Midbrain (tissue), 1 donor: ENCODE measurements around the gene C20orf141.
A peak's percentile ranks its signal among the peaks of the same experiment; 100 is the strongest.
"Not testable (repeated sequence)": the region's sequence is repeated elsewhere in the genome, so short reads cannot be mapped to it uniquely, and the experiment has no call there.

Source experiments
- DNase-seq: peaks from one replicate; lab custom pipeline; 2025; lab: John Stamatoyannopoulos, UW

C20orf141 gene

DNA sequence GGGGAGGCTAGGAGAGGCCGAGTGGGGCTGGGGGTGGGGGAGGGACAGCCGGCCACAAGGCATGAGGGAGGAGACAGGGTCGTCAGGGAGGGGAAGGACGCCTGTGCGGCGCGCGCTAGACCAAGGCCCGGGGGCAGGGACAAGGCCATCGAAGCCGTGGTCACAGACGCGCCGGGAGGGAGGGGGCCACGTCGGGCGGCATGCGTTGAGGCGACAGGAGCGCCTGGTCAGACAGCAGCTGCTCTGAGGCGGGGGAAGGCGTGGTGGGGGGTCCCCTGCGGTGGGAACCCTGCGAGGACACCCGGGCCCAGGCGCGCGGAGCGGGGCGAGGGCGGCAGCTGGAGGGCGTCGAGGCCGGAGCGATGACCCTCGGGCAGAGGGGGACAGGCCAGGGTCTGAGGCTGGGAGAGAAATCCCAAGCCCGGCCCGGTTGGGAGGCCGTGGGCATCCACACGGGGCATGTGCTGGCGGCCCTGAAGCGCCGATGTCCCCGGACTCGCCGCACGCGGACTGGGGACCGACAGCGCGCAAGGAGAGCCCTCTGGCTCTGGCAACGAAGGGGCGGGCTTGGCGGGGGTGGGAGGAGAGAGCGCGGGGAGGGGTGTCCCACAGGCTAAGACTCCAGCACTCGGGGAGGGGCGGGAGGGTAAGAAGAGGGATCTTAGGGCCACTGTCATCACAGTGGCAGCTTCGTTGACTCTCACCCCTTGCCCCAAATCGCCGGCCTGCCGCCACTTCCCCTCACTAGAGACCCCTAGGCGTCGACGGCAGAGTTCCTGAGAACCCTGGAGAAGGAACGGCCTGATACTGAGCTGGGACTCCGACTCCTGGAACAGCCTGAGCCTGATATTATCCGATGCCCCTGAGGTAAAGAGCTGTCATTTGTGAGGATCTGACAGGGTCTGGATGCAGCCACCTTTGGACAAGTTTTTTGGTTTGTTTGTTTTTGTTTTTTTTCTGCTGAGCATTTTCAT lies 6.4 kb downstream of the C20orf141 start:
- no peak for DNase-seq

DNA sequence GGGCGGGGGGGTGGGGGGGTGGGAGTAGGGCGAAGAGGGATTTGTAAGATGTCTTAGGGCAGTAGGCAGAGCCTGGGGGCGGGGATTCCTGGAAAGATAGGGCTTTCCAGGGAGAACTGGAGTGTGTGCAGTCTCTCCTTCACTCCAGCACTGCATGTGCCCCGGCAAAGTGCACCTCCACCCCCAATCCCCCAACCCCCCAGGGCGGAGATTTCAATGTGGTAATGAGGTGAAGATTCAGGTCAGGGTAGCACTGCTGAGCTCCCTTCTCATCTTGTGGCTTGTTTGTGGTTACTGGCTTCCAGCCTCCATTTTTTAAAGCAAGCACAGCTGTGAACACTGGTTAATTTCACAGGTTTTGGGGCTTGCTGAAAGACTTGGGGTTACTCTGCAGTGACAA lies 7.3 kb downstream of the C20orf141 start:
- no peak for DNase-seq

DNA sequence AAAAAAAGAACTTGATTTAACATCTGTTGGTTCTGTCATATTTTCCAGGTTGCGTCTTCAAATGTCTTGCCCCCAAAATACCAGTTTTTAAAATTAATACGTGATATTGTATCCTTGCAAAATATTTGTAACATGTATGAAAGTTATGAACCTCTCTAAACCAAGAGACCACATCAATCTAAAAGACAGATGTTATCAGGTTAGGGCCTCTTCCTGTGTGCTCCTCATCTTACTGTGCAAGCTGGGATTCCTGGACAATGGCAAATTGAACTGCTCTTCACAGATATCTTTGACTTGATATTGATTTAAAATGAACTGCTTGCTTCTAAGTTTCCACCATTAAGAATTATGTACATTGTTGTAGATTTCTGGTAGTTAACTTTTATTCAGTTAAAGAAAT lies 11.0 kb downstream of the C20orf141 start:
- DNase-seq, result no peak

DNA sequence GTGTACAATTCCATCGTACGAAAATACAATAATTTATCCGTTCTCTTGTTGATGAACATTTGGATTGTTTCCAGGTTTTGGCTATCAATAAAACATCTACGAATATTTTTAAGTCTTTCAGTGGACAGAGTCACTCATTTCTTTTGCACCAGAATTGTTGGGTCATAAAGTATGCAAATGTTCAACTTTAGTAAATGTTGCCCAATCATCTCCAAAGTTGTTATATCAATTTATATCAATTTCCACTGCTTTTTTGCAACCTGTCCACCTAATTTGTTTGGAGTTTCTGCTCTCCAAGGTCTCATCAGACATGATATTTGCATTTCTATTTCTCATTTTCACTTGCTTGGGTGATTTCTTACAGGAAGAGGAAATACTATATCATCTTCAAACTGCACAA lies 11.9 kb downstream of the C20orf141 start:
- no peak for DNase-seq

DNA sequence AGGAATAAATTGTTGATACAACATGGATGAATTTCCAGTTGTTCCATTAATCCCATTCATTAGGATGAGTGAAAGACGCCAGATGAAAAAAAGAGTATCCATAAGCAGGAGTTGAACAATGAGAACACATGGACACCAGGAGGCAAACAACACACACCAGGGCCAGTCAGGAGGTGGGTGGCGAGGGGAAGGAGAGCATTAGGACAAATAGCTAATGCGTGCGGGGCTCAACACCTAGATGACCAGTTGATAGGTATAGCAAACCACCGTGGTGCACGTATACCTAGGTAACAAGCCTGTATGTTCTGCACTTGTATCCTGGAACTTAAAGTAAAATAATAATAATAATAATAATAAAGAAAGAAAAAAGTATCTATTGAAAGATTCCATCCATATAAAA lies 14.6 kb downstream of the C20orf141 start:
- DNase-seq, result no peak

DNA sequence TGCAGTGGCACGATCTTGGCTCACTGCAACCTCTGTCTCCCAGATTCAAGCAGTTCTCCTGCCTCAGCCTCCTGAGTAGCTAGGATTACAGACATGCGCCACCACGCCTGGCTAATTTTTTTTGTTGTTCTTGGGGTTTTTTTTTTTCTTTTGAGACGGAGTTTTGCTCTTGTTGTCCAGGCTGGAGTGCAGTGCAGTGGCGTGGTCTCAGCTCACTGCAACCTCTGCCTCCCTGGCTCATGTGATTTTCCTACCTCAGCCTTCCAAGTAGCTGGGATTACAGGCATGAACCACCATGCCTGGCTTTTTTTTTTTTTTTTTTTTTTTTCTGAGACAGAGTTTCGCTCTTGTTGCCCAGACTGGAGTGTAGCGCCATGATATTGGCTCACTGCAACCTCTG lies 16.4 kb downstream of the C20orf141 start:
- not testable (repeated sequence) for DNase-seq

DNA sequence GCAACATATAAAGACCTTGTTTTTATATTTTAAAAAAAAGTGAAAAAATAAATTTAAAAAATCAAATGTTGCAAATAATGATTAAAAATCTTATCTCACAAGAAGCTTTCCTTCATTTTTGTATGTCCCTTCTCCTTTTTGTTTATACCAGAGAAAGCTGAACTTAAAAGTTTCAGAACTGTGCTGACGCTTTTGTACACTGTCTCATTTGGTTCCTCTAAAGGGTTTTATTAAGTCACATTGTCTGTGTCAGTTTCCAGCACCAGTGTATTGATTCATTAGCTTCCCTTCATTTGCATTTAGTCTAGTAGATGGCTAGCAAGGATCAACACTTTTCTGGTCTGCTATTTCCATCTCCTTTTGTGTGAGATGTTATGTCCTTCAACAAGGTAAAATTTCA lies 19.0 kb downstream of the C20orf141 start:
- no peak for DNase-seq

DNA sequence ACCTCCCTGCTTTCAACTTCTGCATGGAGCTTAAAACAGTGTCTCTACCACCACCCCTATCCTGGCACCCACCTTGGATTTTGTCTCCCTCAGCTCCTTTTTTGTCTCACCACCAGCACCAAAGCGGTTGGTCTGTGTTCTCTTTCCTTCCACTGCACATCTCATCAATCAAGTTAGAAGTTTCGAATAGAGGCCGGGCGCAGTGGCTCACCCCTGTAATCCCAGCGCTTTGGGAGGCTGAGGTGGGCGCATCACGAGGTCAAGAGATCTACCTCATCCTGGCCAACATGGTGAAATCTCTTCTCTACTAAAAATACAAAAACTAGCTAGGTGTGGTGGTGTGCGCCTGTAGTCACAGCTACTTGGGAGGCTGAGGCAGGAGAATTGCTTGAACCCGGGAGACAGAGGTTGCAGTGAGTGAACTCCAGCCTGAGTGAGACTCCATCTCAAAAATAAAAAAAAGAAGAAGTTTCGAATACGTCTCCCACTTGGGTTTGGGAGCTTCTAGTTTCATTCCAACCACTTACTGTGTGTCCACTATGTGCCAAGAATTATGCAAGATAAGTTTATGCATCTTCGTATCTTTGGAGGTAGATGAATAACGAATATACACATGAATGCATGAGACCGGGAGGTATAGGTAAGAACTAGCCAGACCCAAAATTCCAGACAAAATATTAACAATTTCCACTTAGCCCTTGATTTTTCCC lies 19.8 kb downstream of the C20orf141 start:
- DNase-seq, result no peak

DNA sequence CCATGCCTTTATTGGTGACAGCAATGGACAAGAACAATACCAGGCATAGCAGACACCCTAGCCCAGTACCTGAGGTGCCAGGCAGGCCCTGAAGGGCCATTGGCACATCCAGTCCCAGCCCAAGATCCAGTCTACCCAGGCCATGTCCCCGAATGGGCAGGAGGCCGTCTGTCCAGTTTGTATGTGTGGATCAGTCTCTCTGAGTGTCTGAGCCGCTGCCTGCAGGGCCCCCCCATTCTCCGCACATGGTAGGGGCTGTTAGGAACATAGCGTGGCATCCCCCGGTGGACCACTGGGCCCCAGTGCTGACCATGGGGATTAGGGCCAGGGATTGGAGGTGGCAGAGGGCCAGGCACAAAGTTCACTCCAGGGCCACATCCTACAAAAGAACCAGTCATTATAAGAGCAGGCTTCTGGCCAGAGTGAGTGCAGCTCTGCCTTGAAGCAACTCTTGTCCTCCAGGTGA lies 20.6 kb downstream of the C20orf141 start:
- DNase-seq, result no peak

DNA sequence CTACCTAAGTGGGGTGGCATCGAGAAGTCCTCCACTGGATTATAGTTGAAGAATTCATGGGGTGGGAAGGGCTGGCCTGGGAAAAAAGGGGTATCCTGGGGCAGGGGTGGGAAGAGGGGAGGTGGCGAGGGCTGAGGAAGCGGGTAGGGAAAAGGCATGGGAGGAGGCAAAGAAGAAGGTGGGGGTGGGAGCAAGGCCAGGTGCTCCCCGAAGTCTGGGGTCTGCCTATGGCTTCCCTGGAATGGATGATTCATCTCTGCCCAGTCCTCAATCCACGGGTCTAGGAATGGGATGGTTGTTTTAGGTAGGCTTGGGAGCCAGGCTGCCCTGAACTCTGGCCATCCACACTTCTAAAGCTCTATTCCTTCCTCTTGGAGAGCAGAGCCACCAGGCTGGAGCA lies 21.2 kb downstream of the C20orf141 start:
- no peak for DNase-seq

DNA sequence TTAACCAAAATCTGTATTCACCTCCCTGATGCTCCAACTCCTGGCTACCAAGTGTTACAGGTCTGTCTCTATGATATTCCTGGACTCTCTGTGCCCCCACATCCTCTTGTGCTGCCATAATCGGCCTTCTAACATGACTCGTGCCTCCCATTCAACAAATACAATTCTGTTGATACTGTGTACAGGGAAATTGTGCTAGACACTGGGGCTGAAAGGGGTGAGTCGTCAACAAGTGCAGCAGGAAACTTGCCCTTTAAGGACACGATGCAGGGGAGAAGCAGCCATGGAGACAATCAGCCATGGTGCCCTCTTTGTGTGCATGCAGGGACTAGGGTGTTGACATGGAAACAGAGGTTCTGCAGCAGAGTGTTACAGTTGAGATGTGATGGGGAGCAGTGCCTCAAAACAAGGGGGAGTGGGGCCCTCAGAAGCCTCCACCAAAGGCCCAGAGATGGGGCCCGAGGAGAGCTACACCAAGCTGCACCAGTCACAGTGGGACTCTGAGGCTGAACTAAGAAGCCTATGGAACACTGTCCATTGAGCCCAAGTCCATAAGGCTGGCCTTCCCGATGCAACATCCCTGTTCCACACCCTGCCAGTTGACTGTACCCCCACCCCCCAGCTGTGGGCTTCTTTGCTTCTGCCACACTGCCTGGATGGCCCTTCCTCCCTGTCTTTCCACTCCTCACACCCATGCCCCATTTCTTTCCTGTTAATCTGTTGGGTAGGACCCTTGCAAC lies 22.6 kb downstream of the C20orf141 start:
- no peak for DNase-seq

DNA sequence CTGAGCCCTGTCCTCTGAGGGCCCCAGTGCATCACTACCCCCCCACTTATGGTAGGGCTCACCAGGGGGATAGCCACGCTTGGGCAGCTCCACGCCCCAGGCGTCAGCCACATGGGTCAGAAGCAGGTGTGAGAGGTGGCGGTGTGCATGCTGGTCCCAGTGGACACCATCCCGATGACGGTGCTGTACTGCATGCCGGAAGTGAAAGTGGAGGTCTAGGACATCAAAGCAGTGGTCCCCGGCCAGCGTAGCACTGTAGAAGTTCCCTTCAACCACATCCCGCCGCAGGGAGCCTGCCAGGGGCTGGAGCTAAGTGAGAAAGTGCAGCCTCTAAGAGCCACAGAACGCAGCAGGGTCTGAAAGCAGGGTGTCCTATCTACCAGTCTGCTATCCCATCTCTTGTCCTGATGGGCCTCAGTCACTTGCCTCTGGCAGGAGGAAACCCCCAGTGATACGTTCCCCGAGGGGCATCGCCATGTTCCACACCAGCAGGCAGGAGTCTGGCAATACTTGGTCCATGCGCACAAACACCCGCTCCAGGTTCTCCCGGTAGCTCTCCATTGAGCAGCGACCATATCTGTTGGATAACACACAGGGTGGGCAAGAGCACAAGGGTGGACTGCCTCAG lies 23.5 kb downstream of the C20orf141 start:
- no peak for DNase-seq

DNA sequence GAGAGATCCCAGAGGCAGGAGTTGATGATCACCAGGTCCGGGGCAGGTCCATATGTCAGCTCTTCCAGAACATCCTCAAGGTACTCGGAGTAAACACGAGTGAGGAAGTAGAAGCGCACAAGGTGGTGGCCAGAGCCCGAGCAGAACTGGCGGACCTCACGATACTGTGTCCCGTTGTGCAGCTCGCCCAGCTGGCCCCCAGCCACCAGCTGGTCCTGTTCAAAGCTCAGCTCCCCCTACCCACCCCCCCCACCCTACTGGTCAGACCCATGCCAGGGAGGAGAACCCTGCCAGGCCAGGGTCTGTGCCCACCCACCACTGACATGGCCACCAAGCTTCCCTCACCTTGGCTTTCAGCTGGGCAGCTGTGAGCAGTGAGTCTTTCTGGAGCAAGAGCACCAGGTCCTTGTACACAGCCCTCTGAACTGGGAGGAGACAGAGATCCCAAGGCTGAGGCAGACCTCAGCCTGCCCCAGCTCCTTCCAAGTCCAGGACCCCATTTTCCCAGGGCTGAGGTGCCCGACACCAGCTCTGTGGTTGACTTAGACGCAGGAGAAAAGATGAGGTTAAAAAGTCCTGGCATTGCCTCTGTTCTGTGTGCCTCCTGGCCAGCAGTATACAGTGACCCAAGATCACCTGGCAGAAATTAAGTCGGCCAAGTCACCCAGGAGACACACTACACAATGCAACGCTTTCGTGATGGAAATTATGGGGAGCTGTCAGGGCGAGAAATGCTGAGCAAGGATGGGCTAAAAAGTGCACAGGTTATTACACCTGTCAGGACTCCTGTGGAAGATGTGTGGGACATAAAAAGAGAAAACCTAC lies 24.3 kb downstream of the C20orf141 start:
- no peak for DNase-seq

DNA sequence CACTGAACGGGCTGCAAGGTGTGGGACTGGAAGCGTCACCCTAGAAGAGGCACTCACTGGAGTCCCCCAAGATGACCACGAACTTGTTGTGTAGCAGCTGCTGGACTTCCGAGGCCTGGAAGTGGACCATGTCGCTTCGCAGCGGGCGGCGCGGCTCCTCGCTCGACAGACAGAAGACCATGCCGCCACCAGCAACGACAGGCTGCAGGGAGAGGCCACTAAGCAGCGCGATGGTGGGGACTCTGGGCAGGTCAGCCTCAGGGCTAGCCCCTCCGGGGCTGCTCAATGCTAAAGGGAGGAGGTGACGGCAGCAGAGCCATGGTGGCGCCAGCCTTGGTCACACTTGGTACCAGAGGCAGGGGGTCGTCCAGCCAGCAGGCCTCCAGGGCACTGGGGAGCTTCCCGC lies 24.9 kb downstream of the C20orf141 start:
- no peak for DNase-seq

DNA sequence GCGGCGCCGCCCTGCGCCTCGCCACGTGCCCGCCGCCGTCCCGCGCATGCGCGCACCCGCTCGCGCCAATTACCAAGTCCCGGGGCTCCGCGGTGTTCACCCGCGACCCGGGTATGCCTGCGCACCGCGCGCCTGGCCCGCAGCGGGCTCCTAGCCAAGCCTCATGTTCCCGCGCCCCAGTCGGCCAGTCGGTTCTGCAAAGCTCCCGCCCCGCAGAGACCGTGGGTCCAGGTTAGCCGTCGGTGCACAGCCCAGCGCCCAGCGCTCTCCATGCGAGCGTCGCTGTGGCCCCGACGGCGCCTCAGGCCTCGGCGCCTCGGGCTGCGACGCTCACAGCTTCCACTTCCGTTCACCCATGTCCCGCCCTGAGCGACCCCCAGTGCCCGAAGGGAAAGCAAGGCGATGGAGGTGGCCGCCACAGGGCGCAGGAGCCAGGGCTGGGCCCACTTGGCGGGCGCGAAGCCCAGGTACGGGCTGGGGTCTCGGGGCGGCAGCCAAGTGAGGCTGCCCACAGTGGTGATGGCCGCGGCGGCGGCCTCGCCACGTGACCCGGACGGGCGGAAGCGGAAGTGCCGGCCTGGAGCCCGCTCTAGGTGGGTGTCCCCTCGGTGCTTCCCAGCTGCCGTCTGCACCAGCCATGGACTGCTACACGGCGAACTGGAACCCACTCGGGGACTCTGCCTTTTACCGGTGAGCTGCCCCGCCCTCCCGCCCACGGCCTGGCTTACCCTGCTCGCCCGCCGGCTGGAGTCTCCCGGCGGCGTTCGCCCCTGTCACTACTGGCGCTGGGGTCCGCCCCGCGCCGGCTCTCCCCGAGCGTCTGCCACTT lies 25.6 kb downstream of the C20orf141 start, which contains the start of the genes PCED1A and VPS16:
PCED1A (minus strand) TSS at position 518 of the 829 bp plus-strand sequence. CDS start 743 bp downstream, outside the sequence.
VPS16 (plus strand) TSS at position 608 of the 829 bp plus-strand sequence; CDS start at position 638, 30 bp downstream.
- peak; percentile 90 for DNase-seq

DNA sequence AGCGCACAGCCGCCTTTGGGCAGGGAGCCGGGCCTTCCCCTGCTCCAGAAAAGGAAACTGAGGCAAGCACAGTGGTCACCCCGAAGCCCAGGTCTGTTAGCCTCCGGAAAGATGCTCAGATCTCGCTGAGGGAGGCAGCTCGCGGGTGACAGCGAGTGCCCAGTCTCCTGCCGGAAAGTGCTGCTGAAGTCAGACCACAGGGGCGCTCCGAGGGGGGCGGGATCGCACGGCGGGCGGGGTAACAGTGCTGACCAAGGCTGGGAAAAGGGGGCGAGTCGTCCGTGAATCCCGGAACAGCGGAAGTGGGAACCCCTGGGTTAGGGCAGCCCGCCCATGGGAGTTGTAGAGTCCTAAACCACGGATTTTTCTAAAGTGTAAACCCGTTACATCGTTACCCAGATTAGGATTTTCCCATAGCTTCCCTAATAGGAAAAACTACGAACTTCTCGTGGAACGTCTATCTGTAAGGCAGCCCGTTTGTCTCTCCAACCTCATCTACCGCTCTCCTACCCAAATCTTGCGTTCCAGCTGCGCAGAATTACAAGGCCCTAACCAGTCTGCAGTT lies 26.3 kb downstream of the C20orf141 start:
- DNase-seq, result peak; percentile 40

DNA sequence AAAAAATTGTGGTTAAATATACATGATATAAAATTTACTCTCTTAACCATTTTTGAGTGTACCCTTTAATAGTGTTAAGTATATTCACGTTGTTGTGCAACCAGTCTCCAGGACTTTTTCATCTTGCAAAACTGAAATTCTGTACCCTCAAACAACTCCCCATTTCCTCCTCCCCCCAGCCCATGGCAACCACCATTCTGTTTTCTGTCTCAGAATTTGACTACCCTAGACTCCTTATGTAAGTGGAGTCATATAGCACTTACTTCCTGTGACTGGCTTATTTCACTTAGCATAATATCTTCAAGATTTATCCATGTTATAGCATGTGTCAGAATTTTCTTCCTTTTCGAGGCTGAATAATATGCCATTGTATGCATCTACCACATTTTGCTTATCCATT lies 30.8 kb downstream of the C20orf141 start:
- DNase-seq, result no peak

DNA sequence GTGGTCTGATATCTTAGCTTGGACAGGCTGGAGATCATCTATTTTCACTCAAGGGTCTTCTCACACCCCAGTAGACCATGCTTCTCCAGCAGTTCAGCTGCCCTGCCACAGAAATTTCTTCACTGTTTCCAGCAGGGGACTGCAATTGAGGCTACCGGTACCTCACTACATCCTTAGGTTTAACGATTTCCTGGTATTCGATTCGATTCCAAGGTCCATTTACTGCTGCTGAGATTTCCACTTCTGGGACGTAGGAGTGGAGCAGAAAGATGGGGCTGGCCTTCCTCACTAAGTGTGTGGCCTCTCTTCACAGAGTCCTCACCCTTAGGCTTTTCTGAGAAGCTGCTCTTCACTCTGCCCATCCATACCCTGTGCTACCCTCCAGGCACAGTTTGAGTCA lies 31.9 kb downstream of the C20orf141 start:
- DNase-seq, result no peak

DNA sequence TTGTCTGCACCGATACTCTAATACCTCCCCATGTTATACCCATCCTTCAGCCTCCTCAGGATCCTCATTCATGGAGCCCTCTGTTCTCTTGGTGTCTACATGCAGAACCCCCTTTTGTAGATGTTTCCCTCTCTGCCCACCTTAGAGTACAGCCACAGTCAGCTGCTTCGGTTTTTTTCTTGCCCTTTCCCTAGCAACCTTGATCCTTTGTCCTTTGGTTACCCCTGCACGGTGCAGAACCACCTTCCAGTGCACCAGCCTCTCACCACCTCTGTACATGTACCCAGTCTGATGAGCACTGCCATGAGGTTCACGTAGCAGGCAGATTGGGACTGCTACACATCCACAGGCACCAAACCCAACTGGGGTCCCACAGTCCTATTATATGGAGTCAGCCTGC lies 33.0 kb downstream of the C20orf141 start:
- no peak for DNase-seq
